ENCODE data around the gene VAT1.
"Not testable (repeated sequence)": the region's sequence is repeated elsewhere in the genome, so short reads cannot be mapped to it uniquely, and the experiment has no call there.

VAT1 gene

GRCh38 chr17:43021741-43022512 is at the start of gene VAT1:
VAT1 (minus strand) TSS chr17:43022385; CDS start chr17:43022322, 63 bp downstream.
- DNase-seq = peak; percentile 81

GRCh38 chr17:43070872-43071271 is 48.7 kb upstream of the VAT1 start:
- no peak for DNase-seq

- DNase-seq = no peak
Measured at GRCh38 chr17:43070257-43070656, 48.1 kb upstream of the VAT1 start.

GRCh38 chr17:43069368-43069898 is 47.2 kb upstream of the VAT1 start:
- no peak for DNase-seq

GRCh38 chr17:43068570-43069367 is 46.6 kb upstream of the VAT1 start:
- DNase-seq = no peak

- DNase-seq = no peak
Measured at GRCh38 chr17:43062984-43063638, 40.9 kb upstream of the VAT1 start.

- DNase-seq = no peak
Measured at GRCh38 chr17:43056051-43056450, 33.9 kb upstream of the VAT1 start.

- DNase-seq = not testable (repeated sequence)
Measured at GRCh38 chr17:43053008-43053407, 30.8 kb upstream of the VAT1 start.

- DNase-seq = no peak
Measured at GRCh38 chr17:43051969-43052368, 29.8 kb upstream of the VAT1 start.

- no peak for DNase-seq
Measured at GRCh38 chr17:43044024-43044423, 21.8 kb upstream of the VAT1 start.

GRCh38 chr17:43043307-43043706 is 21.1 kb upstream of the VAT1 start:
- DNase-seq = no peak

GRCh38 chr17:43042025-43042628 is 19.9 kb upstream of the VAT1 start:
- DNase-seq = no peak

- DNase-seq = no peak
Measured at GRCh38 chr17:43040655-43041054, 18.5 kb upstream of the VAT1 start.

- DNase-seq = no peak
Measured at GRCh38 chr17:43039646-43040045, 17.5 kb upstream of the VAT1 start.

GRCh38 chr17:43034894-43035293 is 12.7 kb upstream of the VAT1 start:
- no peak for DNase-seq

GRCh38 chr17:43033948-43034881 is 12.0 kb upstream of the VAT1 start:
- no peak for DNase-seq

GRCh38 chr17:43031666-43032065 is 9.5 kb upstream of the VAT1 start:
- DNase-seq = no peak

- DNase-seq = no peak
Measured at GRCh38 chr17:43030137-43030767, 8.1 kb upstream of the VAT1 start.

- DNase-seq = no peak
Measured at GRCh38 chr17:43028221-43028861, 6.2 kb upstream of the VAT1 start.

Data from CD4-positive, alpha-beta T cell treated with Interleukin-6 for 4 hours (primary cell).